Ramos (cell line): ENCODE results near the gene ERP27.

ENCODE experiments used
- in situ Hi-C: fragments of 300-500 bp; cut with MboI; formaldehyde crosslinking; loops from one replicate; pipeline ENCODE4 v1.14.3; 2022; ENCODE audit warnings: low sequenced_read_pairs; ENCODE audit not compliant: unreplicated experiment

The ERP27 gene

GRCh38 chr12:14960548-14961465, 22.5 kb upstream of the ERP27 start:
- in situ Hi-C loops, result loop anchor here (25.0 kb wide), 1 partner anchor 699 kb away; no protein-coding TSS in a partner anchor

GRCh38 chr12:14959916-14960496, 21.7 kb upstream of the ERP27 start:
- in situ Hi-C loops, result loop anchor here (25.0 kb wide), 1 partner anchor 698 kb away; no protein-coding TSS in a partner anchor

DNA sequence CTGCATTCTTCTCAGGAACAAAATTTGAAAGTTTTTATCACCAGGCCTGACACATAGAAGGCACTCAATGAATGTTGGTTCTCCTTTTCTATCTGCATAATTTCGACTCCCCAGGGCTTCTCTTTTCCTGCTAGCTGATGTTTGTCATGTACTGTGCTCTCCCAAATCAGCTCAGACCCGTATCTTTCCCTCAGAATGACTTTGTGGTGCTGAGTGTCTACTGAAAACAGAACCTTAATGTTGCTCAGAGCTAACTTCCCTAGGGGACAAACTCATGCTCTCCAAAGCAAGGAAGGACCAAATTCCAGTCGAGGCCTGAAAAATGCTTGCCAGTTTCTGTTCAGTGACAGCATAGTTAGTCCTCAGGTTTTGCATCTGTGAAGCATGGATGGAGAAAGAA, 21.1 kb upstream of the ERP27 start:
- in situ Hi-C loops, result loop anchor here (25.0 kb wide), 1 partner anchor 697 kb away; no protein-coding TSS in a partner anchor

DNA sequence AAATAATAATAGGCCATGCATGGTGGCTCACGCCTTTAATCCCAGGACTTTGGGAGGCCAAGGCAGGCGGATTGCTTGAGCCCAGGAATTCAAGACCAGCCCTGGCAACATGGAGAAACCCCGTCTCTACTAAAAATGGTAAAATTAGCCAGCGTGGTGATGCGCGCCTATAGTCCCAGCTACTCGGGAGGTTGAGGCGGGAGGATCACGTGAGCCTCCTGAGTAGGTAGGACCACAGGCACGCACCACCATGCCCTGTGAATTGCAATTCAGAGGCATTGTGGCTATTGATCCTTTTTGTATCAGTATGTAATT, 20.7 kb upstream of the ERP27 start:
- in situ Hi-C loops, result loop anchor here (25.0 kb wide), 1 partner anchor 697 kb away; no protein-coding TSS in a partner anchor

GRCh38 chr12:14958361-14959125, 20.2 kb upstream of the ERP27 start:
- in situ Hi-C loops, result loop anchor here (25.0 kb wide), 1 partner anchor 696 kb away; no protein-coding TSS in a partner anchor

DNA sequence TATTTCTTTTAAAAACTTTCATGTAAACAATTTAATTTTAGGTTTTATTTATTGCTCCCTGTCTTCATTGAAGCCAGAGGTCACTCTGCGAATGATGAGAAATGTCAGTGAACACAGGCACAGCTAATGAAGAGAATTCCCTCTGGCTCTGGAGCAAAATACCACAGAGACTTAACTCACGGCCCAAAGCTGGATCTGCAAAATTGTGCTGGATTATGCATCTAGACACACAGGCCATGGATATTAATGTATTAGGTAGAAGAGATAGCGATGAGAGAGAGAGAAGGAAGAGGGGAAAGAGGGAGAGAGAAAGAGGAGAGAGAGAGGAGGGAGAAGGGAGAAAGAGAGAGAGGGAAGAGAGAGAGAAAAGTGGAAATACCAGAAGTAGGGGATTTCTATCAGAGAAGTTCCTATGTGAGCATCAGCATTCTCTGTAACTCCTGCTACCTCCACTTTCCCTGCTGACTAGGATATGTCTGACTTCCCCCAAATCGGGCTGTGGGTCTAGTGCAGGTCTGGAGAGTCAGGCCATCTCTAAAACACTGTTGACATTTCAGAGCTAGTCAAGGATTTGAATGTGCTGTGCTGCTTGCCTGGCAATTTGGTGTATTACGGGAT, 19.3 kb upstream of the ERP27 start:
- in situ Hi-C loops, result loop anchor here (25.0 kb wide), 1 partner anchor 695 kb away; no protein-coding TSS in a partner anchor

DNA sequence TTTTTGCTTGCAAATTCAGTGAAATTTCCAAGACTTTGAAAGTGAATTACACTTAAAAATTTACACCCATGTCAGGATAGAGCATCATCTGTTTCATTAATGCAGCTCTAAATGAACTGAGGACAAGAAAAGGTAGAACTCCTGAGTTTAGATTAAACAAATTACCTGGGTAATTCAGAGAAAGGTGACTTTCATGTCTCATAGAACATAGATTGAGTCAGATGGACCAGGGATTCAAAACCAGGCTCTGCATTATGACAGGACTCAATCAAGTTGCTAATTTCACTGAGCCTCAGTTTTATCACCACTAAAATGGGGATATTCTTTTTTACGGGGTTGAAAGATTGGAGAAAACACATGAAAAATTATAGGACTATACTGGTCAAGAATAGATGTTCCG, 18.6 kb upstream of the ERP27 start:
- in situ Hi-C loops, result loop anchor here (25.0 kb wide), 1 partner anchor 695 kb away; no protein-coding TSS in a partner anchor

DNA sequence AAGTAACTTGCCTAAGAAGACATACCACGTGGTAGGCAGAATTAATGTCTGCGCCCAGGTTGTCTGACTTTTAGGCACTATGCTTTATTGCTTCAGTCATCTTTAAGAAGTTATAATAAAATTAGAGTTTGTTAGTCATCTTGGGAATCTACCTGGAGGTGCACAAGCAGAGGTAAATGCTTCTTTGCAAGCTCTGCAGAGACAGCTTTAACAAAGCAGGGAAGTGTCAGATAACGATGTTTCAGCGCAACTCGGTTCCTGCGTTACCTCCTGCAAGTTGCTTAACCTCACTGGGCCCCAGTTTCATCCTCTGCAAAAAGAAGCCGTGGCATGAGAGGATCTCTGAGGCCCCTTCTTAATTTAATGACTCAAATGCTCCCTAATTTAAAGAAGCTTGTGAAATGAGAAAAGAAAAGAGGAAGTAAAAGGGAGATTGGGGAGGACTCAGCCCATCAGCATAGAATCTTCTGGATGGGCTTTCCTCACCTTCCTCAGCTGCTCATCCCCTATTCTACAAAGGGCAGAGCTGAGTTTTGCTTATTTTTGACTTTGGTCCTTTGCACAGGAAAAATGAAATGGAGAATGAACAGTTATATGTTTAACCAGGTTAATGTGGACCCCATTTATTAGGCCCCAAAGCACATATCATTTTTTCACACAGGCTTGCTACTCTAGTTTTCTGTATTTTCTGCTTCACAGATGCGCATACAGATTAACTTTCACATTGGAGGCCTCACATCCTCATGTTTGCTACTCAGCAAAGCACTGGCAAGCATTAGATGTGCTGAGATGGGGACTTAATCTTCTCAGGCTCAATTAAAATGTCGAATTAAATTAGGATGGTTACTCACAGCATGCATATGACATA, 17.9 kb upstream of the ERP27 start:
- in situ Hi-C loops, result loop anchor here (25.0 kb wide), 1 partner anchor 694 kb away; no protein-coding TSS in a partner anchor

GRCh38 chr12:14954269-14954668, 15.9 kb upstream of the ERP27 start:
- in situ Hi-C loops, result loop anchor here (25.0 kb wide), 1 partner anchor 692 kb away; no protein-coding TSS in a partner anchor

DNA sequence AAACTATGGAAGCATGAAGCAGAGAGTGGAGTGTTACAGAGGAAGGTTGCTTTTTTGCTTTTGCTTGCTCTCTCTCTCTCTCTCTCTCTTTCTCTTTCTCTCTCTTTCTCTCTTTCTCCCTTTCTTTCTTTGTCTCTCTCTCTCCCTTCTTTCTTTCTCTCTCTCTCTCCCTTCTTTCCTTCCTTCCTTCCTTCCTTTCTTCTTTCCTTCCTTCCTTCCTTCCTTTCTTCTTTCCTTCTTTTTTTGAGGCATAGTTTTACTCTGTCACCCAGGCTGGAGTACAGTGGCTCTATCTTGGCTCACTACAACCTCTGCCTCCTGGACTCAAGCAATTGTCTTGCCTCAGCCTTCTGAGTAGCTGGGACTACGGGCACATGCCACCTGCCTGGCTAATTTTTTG, 15.4 kb upstream of the ERP27 start:
- in situ Hi-C loops, result loop anchor here (25.0 kb wide), 1 partner anchor 691 kb away; no protein-coding TSS in a partner anchor

DNA sequence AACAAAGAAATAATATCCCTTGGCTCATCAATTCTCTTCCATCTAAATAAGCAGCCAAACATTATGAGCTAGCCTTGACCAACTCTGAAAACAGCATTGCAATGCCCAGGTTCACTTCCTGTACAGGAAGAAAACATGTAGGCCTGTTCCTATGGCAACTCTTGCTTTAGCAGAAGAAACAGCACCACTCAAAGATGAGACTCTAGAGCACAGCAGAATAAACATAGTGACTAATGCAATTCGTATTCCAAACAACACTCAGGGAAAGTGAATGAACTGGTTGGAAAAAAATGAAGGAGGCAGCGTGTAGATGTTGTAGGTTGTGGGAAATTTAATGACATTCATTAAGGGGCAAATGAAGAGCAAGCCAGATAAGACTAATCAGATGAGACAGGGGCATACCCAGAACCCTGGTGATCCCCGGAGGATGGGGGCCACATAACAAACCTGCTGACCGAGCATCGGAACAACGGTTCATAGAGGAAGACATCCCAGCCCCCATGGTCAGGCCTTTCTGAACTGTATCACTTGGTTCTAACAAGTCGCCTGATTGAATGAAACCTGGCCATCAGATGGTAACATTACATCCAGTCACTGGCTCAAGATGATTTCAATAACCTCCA, 14.1 kb upstream of the ERP27 start:
- in situ Hi-C loops, result loop anchor here (25.0 kb wide), 1 partner anchor 690 kb away; no protein-coding TSS in a partner anchor

DNA sequence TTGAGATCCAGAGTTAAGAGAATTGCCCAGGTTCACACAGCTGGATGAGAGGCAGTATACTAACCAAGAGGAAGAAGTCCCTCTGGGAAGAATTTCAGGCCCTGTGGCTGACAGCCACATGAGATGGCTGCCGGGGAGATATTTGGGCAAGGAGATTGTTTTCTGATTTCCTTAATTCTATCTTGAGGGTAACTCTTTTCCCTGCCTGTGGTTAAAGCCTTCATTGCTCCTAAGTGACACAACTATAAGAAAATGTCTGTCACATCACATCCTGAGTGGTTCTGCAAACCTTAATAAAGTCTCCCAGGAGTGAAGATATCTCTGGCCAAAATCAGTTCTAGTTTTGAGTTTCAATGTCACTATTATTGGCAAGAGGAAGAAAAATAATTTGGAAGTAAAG, 13.5 kb upstream of the ERP27 start:
- in situ Hi-C loops, result loop anchor here (25.0 kb wide), 1 partner anchor 690 kb away; no protein-coding TSS in a partner anchor

GRCh38 chr12:14950982-14951746, 12.8 kb upstream of the ERP27 start:
- in situ Hi-C loops, result loop anchor here (25.0 kb wide), 1 partner anchor 689 kb away; no protein-coding TSS in a partner anchor

- in situ Hi-C loops, result loop anchor here (25.0 kb wide), 1 partner anchor 688 kb away; no protein-coding TSS in a partner anchor
These were observed 12.1 kb upstream of the ERP27 start for GRCh38 chr12:14950421-14950820.

DNA sequence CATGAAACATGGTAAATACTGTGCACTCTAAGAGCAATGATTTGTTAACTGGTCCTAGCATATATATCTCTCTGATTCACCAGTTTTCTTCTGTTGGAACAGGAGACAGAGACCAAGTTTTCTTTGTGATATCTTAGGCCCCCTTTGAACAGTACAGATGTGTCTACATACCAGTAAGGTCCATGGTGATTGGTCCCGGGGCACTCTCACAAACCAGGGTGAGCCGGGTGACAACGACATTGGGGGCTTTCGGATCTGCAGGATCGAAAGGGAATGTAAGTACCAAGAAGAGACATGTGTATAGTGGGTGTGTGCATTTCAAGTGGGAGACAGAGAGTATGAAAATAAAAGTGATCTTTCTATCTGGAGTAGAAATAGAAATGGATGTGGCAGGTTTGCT, 11.3 kb upstream of the ERP27 start:
- in situ Hi-C loops, result loop anchor here (25.0 kb wide), 1 partner anchor 687 kb away; no protein-coding TSS in a partner anchor

GRCh38 chr12:14948672-14949071, 10.3 kb upstream of the ERP27 start:
- in situ Hi-C loops, result no loop called here

DNA sequence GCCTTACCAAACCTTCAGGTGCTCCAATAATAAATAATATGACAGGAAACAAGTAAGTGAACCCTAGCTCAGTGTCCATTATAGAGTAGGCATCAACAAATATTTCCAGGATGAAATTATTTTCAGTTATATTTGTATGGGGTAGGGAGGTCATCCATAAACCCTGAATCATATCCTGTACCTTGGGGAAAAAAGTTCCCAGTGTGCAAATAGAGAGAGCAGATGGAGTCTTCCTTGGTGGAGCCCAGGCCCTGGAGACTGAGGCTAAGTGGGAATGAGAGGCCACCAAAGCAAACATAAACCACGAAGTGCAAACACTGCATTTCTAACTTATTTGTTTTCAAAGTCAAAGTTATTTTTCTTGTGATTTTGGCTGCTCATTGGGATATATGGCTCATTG, 8.5 kb upstream of the ERP27 start:
- in situ Hi-C loops, result no loop called here

DNA sequence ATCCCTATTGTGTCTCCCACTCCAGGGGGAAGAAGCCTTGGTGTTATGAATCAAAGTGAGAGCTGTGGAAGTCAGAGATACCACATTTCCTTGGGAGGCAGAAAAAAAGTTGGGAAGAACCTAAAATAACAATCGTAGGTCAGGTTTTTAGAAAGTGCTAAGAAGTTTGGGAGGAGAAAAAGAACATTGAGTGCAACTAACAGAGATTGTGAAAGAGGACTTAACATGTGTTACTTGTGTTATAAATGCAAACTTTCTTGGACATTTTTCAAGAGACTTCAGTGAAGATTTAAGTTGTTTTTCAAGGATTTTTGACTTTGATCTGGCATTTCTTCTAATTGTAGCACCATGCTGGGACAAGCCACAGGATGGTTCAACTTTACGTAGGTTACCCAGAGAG, 7.8 kb upstream of the ERP27 start:
- in situ Hi-C loops, result no loop called here
